ENCODE results near the gene NPHP4. TPM values are rescaled to one million over a fixed set of nuclear protein-coding genes. Genes with fewer than 3 reads are reported as not detected.
A peak's percentile ranks its signal among the peaks of the same experiment; 100 is the strongest.

The NPHP4 gene
- polyA plus RNA-seq, 1 donor (not counting 4 experiments of a cell fraction or from before 2014, with no cell fraction given), result 3.7 TPM

DNA sequence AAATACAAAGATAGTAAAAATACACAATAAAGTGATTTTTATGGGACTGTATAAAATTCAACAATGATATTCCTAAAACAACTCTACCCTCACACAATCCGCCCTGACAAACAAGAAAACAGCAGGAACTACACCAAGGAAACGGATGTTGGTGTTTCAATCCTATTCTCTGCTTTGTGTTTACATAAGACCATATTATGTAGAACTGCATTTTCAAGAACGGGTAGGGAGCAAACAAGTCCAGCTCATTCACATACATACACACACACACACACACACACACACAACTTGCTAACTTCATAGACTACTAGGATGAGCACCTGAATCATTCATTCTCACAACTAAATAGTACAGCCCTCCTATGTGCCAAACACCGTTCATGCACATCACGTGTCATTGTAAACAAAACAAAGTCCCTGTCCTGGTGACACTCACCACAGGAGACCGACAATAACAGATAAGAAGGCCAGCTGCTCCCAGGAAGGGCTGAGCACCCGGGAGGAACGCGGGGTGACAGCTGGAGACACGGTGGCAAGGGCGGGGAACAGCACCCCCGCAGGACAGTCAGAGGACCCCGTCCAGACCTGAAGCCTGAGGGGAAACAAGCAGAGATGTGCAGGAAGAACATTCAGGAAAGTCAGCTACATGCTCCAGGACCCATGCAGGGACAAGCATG lies 43.0 kb downstream of the NPHP4 start:
- Histone ChIP-seq H3K9me3 (ENCODE audit: control insufficient read depth, low read depth, low read length) (no peaks in the 10 kb centered on the region), H3K36me3 (ENCODE audit: control insufficient read depth in 2 of 2, extremely low read depth in 1 of 2, insufficient read depth in 2 of 2, low read length in 2 of 2) (peaks cover 6 to 9% of the 10 kb centered on the region in 2 experiments), H3K4me1 (ENCODE audit: control insufficient read depth, extremely low read depth, insufficient read depth, low read length) (no peaks in the 10 kb centered on the region), H3K9ac (ENCODE audit: control insufficient read depth, extremely low read depth, insufficient read depth, low read length) (no peak overlapping the region), H4K20me1 (ENCODE audit: control insufficient read depth, extremely low read depth, insufficient read depth, low read length) (no peaks in the 10 kb centered on the region), H2AFZ (ENCODE audit: control insufficient read depth, low read length) (no peak overlapping the region), H3K27ac (ENCODE audit: control insufficient read depth, insufficient read depth, low read length) (no peak overlapping the region), H3K79me2 (ENCODE audit: control insufficient read depth, insufficient read depth, low read length) (no peaks in the 10 kb centered on the region), H3K4me2 (ENCODE audit: control insufficient read depth, extremely low read depth, insufficient read depth, low read depth, low read length) (no peak overlapping the region), H3K9me1 (ENCODE audit: control insufficient read depth, extremely low read depth, insufficient read depth, low read length) (no peaks in the 10 kb centered on the region), H3K4me3 (ENCODE audit: control insufficient read depth in 2 of 3, extremely low read depth in 1 of 3, insufficient read depth in 2 of 3, low read depth in 1 of 3, low read length in 3 of 3) (no peak overlapping the region), H3K27me3 (ENCODE audit: control insufficient read depth, extremely low read depth, insufficient read depth, low read length) (no peaks in the 10 kb centered on the region)
- FAIRE-seq (no peak), DNase-seq (ENCODE audit: low read depth, low spot score) (no peak)
- dilution Hi-C loops (cut with MboI; ENCODE audit: extremely low pct_ligation_motif_present, low sequenced_read_pairs), result no loop called here
- TF ChIP-seq EZH2 (IDR thresholded peaks at IDR 0.05; ENCODE audit: low read length), result no peak
- TF ChIP-seq CTCF (optimal IDR thresholded peaks at IDR 0.05 in 1 of 3, IDR thresholded peaks at IDR 0.05 in 1 of 3, conservative IDR thresholded peaks at IDR 0.05 in 1 of 3; ENCODE audit: extremely low read depth in 1 of 3, insufficient read depth in 2 of 3, low read length in 3 of 3), result peak in 1 of 3 experiments; percentile 9

- no peak for TF ChIP-seq EZH2 (IDR thresholded peaks at IDR 0.05; ENCODE audit: low read length)
- no peak for TF ChIP-seq CTCF (optimal IDR thresholded peaks at IDR 0.05 in 1 of 3, IDR thresholded peaks at IDR 0.05 in 1 of 3, conservative IDR thresholded peaks at IDR 0.05 in 1 of 3; ENCODE audit: extremely low read depth in 1 of 3, insufficient read depth in 2 of 3, low read length in 3 of 3)
- Histone ChIP-seq H4K20me1 (ENCODE audit: control insufficient read depth, extremely low read depth, insufficient read depth, low read length) (no peaks in the 10 kb centered on the region), H3K4me1 (ENCODE audit: control insufficient read depth, extremely low read depth, insufficient read depth, low read length) (no peaks in the 10 kb centered on the region), H3K36me3 (ENCODE audit: control insufficient read depth in 2 of 2, extremely low read depth in 1 of 2, insufficient read depth in 2 of 2, low read length in 2 of 2) (peaks cover 6 to 9% of the 10 kb centered on the region in 2 experiments), H3K79me2 (ENCODE audit: control insufficient read depth, insufficient read depth, low read length) (no peaks in the 10 kb centered on the region), H3K27ac (ENCODE audit: control insufficient read depth, insufficient read depth, low read length) (no peak overlapping the region), H3K9ac (ENCODE audit: control insufficient read depth, extremely low read depth, insufficient read depth, low read length) (no peak overlapping the region), H2AFZ (ENCODE audit: control insufficient read depth, low read length) (no peak overlapping the region), H3K4me3 (ENCODE audit: control insufficient read depth in 2 of 3, extremely low read depth in 1 of 3, insufficient read depth in 2 of 3, low read depth in 1 of 3, low read length in 3 of 3) (no peak overlapping the region), H3K9me3 (ENCODE audit: control insufficient read depth, low read depth, low read length) (no peaks in the 10 kb centered on the region), H3K9me1 (ENCODE audit: control insufficient read depth, extremely low read depth, insufficient read depth, low read length) (no peaks in the 10 kb centered on the region), H3K27me3 (ENCODE audit: control insufficient read depth, extremely low read depth, insufficient read depth, low read length) (no peaks in the 10 kb centered on the region), H3K4me2 (ENCODE audit: control insufficient read depth, extremely low read depth, insufficient read depth, low read depth, low read length) (no peak overlapping the region)
- dilution Hi-C loops (cut with MboI; ENCODE audit: extremely low pct_ligation_motif_present, low sequenced_read_pairs), result no loop called here
- no peak for FAIRE-seq
- no peak for DNase-seq (ENCODE audit: low read depth, low spot score)
Measured at GRCh38 chr1:5948681-5949005, 43.6 kb downstream of the NPHP4 start.
